Skeletal muscle satellite cell (primary cell): ENCODE measurements around the gene BRICD5.
A peak's percentile ranks its signal among the peaks of the same experiment; 100 is the strongest.

Source experiments
- H3K27me3 ChIP-seq: 2 replicates; pipeline ENCODE4 v1.7.0; 2013; ENCODE audit warnings: low read length; ENCODE audit not compliant: control insufficient read depth, insufficient read depth
- H3K36me3 ChIP-seq: 2 replicates; pipeline ENCODE4 v1.7.0; 2013; ENCODE audit warnings: mild to moderate bottlenecking, control low read depth, low read length; ENCODE audit not compliant: insufficient read depth
- H3K4me1 ChIP-seq: 2 replicates; pipeline ENCODE4 v1.7.0; 2013; ENCODE audit warnings: low read length; ENCODE audit not compliant: control insufficient read depth, insufficient read depth
- H3K4me2 ChIP-seq: 2 replicates; pipeline ENCODE4 v1.7.0; 2013; ENCODE audit warnings: mild to moderate bottlenecking, low read length
- H3K4me3 ChIP-seq: 2 replicates; pipeline ENCODE4 v1.7.0; 2013; ENCODE audit warnings: low read length
- H3K9ac ChIP-seq: 2 replicates; pipeline ENCODE4 v1.7.0; 2013; ENCODE audit warnings: mild to moderate bottlenecking, low read depth, low read length, moderate library complexity
- H3K9me3 ChIP-seq: replicated peaks from 2 replicates; pipeline ENCODE4 v1.7.0; 2013; ENCODE audit warnings: mild to moderate bottlenecking, control low read depth, low read length

The BRICD5 gene

GRCh38 chr16:2195322-2196161 is 15.1 kb downstream of the BRICD5 start:
- Histone ChIP-seq H3K4me2 (peak overlapping the region; percentile 66), H3K9ac (no peak overlapping the region), H3K27me3 (peaks cover 42% of the 10 kb centered on the region), H3K36me3 (no peaks in the 10 kb centered on the region), H3K4me1 (no peaks in the 10 kb centered on the region), H3K9me3 (no peaks in the 10 kb centered on the region), H3K4me3 (peak overlapping the region; percentile 57)

GRCh38 chr16:2194852-2195321 is 15.8 kb downstream of the BRICD5 start:
- H3K36me3 ChIP-seq = no peaks in the 10 kb centered on the region
- peaks cover 38% of the 10 kb centered on the region for H3K27me3 ChIP-seq
- no peak overlapping the region for H3K9ac ChIP-seq
- no peaks in the 10 kb centered on the region for H3K4me1 ChIP-seq
- H3K4me3 ChIP-seq = no peak overlapping the region
- H3K4me2 ChIP-seq = no peak overlapping the region
- H3K9me3 ChIP-seq = no peaks in the 10 kb centered on the region

DNA sequence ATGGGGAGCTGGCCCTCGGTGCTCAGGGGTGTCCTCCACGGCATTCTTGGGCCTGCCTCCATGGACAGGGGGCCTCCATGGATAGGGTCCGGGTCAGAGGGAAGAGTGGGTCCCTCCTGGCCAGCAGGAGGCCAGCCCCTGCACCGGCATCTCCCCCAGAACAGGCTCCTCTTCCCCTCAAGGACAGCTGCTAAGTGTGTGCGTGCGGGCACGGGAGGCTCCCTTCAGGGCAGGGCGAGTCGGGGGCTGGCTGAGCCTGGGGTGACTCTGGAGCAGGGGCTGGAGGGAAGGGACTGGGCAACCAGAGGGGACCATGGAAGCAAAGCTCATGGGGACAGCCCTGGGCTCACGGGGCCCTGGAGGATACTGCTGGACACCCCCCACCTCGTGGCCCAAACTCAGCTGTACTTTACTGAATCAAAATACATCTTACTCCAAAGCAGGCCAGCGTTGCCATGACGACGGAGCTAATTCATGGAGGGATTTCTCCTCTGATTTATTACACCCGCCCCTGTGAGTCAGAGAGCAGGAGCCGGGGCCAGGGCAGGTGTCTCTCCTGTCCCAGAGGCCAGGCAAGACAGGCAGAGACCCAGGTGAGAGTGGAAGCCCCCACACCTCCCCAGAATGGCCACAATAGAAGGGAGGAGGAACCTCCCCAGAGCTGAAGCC is 16.4 kb downstream of the BRICD5 start:
- H3K27me3 ChIP-seq = peaks cover 38% of the 10 kb centered on the region
- H3K4me1 ChIP-seq = no peaks in the 10 kb centered on the region
- no peaks in the 10 kb centered on the region for H3K36me3 ChIP-seq
- no peak overlapping the region for H3K9ac ChIP-seq
- no peak overlapping the region for H3K4me3 ChIP-seq
- no peak overlapping the region for H3K4me2 ChIP-seq
- no peaks in the 10 kb centered on the region for H3K9me3 ChIP-seq

GRCh38 chr16:2191446-2191706 is 19.3 kb downstream of the BRICD5 start:
- H3K4me3 ChIP-seq = no peak overlapping the region
- peaks cover 14% of the 10 kb centered on the region for H3K27me3 ChIP-seq
- no peak overlapping the region for H3K9ac ChIP-seq

GRCh38 chr16:2190659-2191445 is 19.8 kb downstream of the BRICD5 start:
- Histone ChIP-seq H3K9me3 (no peaks in the 10 kb centered on the region), H3K9ac (no peak overlapping the region), H3K4me1 (no peaks in the 10 kb centered on the region), H3K27me3 (peaks cover 13% of the 10 kb centered on the region), H3K36me3 (no peaks in the 10 kb centered on the region), H3K4me3 (no peak overlapping the region), H3K4me2 (no peak overlapping the region)

More at GRCh38 chr16:2191446-2191706, 19.3 kb downstream of the BRICD5 start:
- no peak overlapping the region for H3K4me2 ChIP-seq
- no peaks in the 10 kb centered on the region for H3K9me3 ChIP-seq
- no peaks in the 10 kb centered on the region for H3K36me3 ChIP-seq
- H3K4me1 ChIP-seq = no peaks in the 10 kb centered on the region

- Histone ChIP-seq H3K4me3 (no peak overlapping the region), H3K9me3 (no peaks in the 10 kb centered on the region), H3K9ac (no peak overlapping the region), H3K4me2 (no peak overlapping the region), H3K27me3 (peaks cover 6% of the 10 kb centered on the region), H3K36me3 (no peaks in the 10 kb centered on the region), H3K4me1 (no peaks in the 10 kb centered on the region)
These were observed 20.5 kb downstream of the BRICD5 start for GRCh38 chr16:2190002-2190658.

GRCh38 chr16:2189252-2189893 is 21.3 kb downstream of the BRICD5 start:
- no peak overlapping the region for H3K4me2 ChIP-seq
- H3K36me3 ChIP-seq = no peaks in the 10 kb centered on the region
- H3K9me3 ChIP-seq = no peaks in the 10 kb centered on the region
- no peaks in the 10 kb centered on the region for H3K4me1 ChIP-seq
- no peak overlapping the region for H3K9ac ChIP-seq
- H3K4me3 ChIP-seq = no peak overlapping the region
- H3K27me3 ChIP-seq = peaks cover 2% of the 10 kb centered on the region

- peaks cover 3% of the 10 kb centered on the region for H3K27me3 ChIP-seq
- no peaks in the 10 kb centered on the region for H3K9me3 ChIP-seq
- H3K4me3 ChIP-seq = no peak overlapping the region
- H3K36me3 ChIP-seq = no peaks in the 10 kb centered on the region
- H3K4me2 ChIP-seq = no peak overlapping the region
- H3K4me1 ChIP-seq = no peaks in the 10 kb centered on the region
- H3K9ac ChIP-seq = no peak overlapping the region
These were observed 22.3 kb downstream of the BRICD5 start for GRCh38 chr16:2188395-2188794.

GRCh38 chr16:2187212-2187611 is 23.5 kb downstream of the BRICD5 start:
- Histone ChIP-seq H3K4me3 (no peak overlapping the region), H3K9ac (no peak overlapping the region), H3K4me2 (no peak overlapping the region), H3K9me3 (no peaks in the 10 kb centered on the region), H3K36me3 (no peaks in the 10 kb centered on the region), H3K27me3 (peaks cover 3% of the 10 kb centered on the region), H3K4me1 (no peaks in the 10 kb centered on the region)

DNA sequence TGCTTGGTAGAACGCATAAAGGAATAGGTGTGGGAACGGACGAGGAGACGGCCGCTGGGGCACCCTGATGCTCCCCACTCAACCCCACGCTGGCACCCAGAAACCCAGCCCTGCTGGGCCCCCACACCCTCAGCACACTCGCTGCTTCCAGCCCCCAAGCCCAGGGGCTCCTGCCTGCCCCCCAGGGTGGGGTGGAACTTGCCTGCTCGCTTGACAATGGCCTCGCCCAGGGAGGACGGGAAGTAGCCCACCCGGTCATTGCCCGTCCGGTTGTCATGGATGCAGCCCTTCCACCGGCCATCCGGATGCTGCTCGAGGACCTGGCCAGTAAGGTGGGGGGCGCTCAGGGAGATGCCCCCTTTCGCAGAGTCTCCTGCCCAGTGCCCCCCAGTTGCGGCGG is 24.2 kb downstream of the BRICD5 start:
- H3K4me1 ChIP-seq = no peaks in the 10 kb centered on the region
- no peaks in the 10 kb centered on the region for H3K9me3 ChIP-seq
- no peaks in the 10 kb centered on the region for H3K36me3 ChIP-seq
- H3K27me3 ChIP-seq = peaks cover 3% of the 10 kb centered on the region
- H3K9ac ChIP-seq = no peak overlapping the region
- H3K4me3 ChIP-seq = no peak overlapping the region
- H3K4me2 ChIP-seq = no peak overlapping the region

DNA sequence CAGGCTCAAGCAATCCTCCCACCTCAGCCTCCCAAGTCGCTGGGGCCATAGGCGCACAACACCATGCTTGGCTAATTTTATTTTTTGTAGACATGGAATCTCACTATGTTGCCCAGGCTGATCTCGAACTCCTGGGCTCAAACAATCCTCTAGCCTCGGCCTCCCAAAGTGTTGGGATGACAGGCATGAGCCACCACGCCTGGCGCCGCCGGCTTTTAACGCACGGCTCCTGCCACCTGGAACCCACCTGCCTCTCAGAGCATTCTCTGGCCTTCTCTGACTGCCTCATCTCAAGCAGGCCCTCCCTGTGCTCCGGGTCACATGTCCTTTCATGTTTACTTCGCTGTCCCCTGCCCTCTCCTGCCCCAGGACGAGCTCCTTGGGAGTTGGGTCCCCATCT is 24.6 kb downstream of the BRICD5 start:
- H3K9ac ChIP-seq = no peak overlapping the region
- no peaks in the 10 kb centered on the region for H3K4me1 ChIP-seq
- no peak overlapping the region for H3K4me3 ChIP-seq
- H3K27me3 ChIP-seq = peaks cover 3% of the 10 kb centered on the region
- no peak overlapping the region for H3K4me2 ChIP-seq
- no peaks in the 10 kb centered on the region for H3K36me3 ChIP-seq
- no peaks in the 10 kb centered on the region for H3K9me3 ChIP-seq
